ENCODE measurements around the gene FBN3.

The FBN3 gene

DNA sequence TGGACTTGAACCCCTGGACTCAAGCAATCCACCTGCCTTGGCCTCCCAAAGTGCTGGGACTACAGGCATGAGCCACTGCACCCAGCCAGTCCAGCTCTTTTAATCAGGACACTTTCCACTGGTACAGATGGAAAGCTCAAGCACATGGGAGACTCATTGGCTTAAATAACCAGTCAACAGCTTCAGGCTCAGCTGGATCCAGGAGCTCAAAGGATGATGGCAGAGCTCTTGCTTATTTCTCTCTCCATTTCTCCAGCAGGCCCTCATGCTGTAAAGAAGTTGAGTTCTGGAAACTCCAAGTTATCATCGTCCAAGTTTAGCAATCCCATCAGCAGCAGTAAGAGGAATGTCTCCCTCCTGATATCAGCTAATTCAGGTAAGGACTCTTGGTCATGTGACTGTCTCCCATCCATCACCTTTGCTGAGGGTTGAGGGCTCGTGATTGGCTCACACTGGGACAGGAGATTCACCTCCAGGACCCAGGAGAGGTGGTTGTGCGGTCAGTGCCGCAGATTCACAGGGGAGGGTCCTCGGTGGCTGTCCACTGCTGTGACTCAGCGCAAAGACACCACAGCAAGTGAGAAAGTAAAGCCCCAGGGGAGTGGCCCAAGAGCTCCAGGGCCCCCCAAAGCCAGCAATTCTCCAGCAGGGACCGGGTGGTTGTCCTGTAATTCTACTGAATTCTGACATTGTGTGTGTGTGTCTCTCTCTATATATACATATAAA lies 91.7 kb downstream of the FBN3 start:
- TF ChIP-seq, protein P1, sequence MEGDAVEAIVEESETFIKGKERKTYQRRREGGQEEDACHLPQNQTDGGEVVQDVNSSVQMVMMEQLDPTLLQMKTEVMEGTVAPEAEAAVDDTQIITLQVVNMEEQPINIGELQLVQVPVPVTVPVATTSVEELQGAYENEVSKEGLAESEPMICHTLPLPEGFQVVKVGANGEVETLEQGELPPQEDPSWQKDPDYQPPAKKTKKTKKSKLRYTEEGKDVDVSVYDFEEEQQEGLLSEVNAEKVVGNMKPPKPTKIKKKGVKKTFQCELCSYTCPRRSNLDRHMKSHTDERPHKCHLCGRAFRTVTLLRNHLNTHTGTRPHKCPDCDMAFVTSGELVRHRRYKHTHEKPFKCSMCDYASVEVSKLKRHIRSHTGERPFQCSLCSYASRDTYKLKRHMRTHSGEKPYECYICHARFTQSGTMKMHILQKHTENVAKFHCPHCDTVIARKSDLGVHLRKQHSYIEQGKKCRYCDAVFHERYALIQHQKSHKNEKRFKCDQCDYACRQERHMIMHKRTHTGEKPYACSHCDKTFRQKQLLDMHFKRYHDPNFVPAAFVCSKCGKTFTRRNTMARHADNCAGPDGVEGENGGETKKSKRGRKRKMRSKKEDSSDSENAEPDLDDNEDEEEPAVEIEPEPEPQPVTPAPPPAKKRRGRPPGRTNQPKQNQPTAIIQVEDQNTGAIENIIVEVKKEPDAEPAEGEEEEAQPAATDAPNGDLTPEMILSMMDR (IDR thresholded peaks at IDR 0.05; ENCODE audit: low read length, missing control alignments) = no peak

DNA sequence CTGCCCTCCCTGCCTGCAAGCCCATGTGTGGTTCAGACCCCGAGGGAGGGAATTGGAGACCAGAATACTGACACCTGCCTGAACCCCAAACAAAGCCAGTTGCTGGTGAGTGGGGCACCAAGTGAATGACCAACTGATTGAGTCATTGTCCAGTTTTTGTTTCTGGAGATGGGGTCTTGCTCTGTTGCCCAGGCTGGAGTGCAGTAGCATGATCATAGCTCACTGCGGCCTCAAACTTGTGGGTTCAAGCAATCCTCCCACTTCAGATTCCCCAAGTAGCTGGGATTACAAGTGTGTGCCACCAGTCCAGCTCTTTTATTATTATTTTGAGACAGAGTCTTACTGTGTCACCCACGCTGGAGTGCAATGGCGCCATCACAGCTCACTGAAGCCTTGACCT lies 92.9 kb downstream of the FBN3 start:
- no peak for DNase-seq (ENCODE audit: low read depth)
- TF ChIP-seq, protein P1 (IDR thresholded peaks at IDR 0.05; ENCODE audit: low read length, missing control alignments) = no peak
- H3K4me3 ChIP-seq (replicated peaks; ENCODE audit: low read depth, low read length) = no peak overlapping the region

More for the DNA sequence above, 91.7 kb downstream of the FBN3 start:
- no peak overlapping the region for H3K4me3 ChIP-seq (replicated peaks; ENCODE audit: low read depth, low read length)
- DNase-seq (ENCODE audit: low read depth) = no peak

DNA sequence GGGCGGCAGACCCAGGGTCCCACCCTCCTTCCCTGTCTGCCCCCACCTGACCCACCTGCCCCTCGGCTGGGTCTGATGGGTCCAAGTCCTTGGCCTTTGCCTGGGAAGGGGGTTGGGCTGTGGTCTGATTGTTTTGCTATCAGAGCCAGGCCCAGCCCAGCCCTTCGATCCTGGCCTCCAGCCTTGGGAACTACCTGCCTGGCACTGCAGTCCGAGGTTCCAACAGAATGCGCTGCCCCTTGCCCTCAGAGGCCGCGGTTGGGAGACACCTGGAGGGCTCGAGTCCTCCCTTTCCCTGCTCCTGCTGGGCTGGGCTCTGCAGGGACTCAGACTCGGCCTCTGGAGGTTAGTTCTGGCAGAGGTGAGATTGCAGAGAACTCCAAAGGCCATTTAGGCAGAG lies 95.2 kb downstream of the FBN3 start:
- no peak overlapping the region for H3K4me3 ChIP-seq (replicated peaks; ENCODE audit: low read depth, low read length)
- TF ChIP-seq, protein P1 (IDR thresholded peaks at IDR 0.05; ENCODE audit: low read length, missing control alignments) = no peak
- DNase-seq (ENCODE audit: low read depth) = no peak

DNA sequence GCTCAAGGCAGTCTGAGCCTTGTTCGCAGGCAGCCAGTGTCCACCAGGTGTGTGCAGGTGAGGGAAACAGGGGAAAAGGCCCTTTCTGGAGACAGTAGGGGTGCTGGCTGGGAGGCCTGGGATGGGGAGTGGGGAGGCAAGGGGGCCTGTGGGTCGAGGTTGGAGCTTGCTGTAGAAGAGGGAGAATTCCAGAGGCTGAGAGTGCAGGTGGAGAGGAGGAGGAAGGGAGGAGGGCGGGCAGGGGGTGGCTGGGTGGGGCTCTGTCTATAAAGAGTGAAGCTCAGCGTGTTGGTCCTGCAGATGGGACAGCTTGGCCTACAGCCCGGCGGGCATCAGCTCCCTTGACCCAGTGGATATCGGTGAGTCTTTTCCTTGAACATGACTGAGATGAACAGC lies 96.9 kb downstream of the FBN3 start, which contains the start of gene CCL25:
Gene CCL25, plus strand, starts transcription at position 297 of the 396 bp plus-strand sequence. CDS start 290 bp downstream, outside the sequence.
- H3K4me3 ChIP-seq (replicated peaks; ENCODE audit: low read depth, low read length) = no peak within 1 kb of the TSS
- TF ChIP-seq, protein P1 (IDR thresholded peaks at IDR 0.05; ENCODE audit: low read length, missing control alignments) = no peak
- DNase-seq (ENCODE audit: low read depth) = no peak

DNA sequence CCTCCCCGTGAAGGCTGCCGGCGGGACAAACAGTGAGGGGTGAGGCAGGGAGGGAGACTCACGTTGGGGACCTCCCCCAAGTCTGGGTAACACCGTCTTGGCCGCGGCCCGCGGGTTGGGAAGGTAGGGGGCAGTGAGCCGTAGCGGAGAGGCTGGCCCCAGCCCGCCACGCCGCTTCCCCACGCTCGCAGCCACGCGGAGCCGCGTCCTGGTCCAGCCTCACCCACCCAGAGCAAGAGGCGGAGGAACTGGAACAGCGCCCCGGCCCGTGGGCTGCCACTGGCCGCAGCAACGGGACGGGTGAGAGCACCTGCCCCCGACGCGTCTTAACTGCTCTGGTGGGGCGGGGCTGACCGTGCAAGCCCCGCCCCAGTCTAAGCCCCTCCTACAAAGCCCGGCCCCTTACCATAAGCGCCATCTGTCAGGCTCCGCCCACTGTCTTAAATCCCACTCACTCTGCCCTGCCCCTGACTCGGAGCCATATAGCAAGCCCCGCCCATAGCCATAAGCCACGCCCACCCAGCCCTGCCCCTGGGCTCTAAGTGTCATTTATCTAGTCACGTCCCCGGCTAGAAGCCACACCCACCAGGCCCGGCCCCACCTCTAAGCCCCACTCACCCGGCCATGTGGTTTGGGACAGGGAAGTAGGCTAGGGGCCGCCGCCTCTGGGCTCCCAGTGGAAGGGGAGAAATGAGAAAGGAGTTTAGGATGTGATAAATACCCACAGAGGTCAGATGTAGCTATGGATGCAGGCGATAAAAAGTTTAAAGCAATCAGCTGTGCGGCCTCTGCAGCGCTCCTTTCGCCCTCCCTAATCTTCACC lies 98.9 kb downstream of the FBN3 start:
- DNase-seq (ENCODE audit: low read depth) = peak; percentile 71
- TF ChIP-seq, protein P1 (IDR thresholded peaks at IDR 0.05; ENCODE audit: low read length, missing control alignments) = no peak
- H3K4me3 ChIP-seq (replicated peaks; ENCODE audit: low read depth, low read length) = peak overlapping the region; percentile 14

DNA sequence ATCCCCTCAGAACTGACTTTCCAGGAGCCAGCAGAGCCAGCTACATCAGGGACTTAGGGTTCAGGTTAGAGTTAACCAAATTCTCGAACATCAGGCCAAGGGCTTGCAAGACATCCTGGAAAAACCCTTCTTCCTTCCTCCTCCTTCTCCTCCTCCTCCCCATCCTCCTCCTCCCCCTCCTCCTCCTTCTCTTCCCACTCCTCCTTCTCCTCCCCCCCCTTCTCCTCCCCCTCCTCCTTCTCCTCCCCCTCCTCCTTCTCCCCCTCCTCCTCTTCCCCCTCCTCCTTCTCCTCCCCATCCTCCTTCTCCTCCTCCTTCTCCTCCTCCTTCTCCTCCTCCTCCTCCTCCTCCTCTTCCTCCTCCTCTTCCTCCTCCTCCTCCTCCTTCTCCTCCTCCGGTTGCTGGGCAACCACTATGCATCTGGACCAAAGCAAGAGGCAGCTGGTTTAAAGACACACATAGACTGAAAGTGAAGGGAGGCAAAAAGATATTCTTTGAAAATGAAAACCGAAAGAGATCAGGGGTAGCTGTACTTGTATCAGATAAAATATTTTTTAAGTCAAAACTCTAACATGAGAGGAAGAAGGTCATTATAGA lies 102.7 kb downstream of the FBN3 start:
- DNase-seq (ENCODE audit: low read depth) = no peak
- H3K4me3 ChIP-seq (replicated peaks; ENCODE audit: low read depth, low read length) = no peak overlapping the region
- TF ChIP-seq, protein P1 (IDR thresholded peaks at IDR 0.05; ENCODE audit: low read length, missing control alignments) = no peak

Data from fibroblast of pulmonary artery (primary cell).